GM21367 (cell line): ENCODE data around the gene GOLGA7B.

Experiments used
- ATAC-seq: cut with Tn5 transposase; IDR thresholded peaks from one replicate; pipeline ENCODE4 v1.9.1; 2021; ENCODE audit not compliant: unreplicated experiment

The GOLGA7B gene

GRCh38 chr10:97892506-97892905 is 42.9 kb downstream of the GOLGA7B start:
- no peak for ATAC-seq

DNA sequence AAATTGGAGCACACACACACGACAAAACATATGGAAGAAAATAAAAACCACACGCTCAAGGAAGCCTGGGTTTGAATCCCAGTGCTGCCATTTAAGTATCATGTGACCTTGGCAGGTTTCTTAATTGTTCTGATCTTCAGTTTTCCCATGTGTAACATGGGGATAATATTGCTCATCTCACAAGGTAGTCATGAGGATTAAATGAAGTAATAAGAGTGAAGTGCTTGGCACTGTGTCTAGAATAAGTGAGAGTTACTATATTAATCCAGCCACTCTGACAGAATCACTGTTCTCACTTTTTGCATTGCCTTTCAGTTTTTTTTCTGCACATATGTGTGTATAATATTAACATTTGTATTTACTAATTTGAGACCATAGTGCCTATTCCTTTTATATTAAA is 43.3 kb downstream of the GOLGA7B start:
- no peak for ATAC-seq

GRCh38 chr10:97894092-97894491 is 44.4 kb downstream of the GOLGA7B start:
- ATAC-seq = no peak

- ATAC-seq = no peak
Observed at GRCh38 chr10:97895084-97895483, 45.4 kb downstream of the GOLGA7B start.

DNA sequence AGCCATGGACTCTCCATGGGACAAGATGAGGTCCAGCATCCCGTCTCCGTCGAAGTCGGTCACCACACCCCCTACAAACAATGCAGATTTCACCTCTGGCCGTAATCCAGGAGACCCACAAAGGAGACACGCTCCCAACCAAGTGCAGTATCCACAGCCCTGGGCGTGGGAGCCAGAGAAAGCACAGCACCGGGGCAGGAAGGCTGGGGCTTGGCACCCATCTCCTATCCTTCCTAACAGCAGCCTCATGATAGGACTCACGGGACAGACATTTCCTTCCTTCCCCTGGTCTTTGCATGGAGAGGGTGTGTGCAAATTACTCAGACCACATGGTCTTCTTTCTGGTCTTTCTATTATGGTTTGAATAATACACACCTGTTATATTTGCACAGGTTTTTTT is 46.3 kb downstream of the GOLGA7B start:
- no peak for ATAC-seq

DNA sequence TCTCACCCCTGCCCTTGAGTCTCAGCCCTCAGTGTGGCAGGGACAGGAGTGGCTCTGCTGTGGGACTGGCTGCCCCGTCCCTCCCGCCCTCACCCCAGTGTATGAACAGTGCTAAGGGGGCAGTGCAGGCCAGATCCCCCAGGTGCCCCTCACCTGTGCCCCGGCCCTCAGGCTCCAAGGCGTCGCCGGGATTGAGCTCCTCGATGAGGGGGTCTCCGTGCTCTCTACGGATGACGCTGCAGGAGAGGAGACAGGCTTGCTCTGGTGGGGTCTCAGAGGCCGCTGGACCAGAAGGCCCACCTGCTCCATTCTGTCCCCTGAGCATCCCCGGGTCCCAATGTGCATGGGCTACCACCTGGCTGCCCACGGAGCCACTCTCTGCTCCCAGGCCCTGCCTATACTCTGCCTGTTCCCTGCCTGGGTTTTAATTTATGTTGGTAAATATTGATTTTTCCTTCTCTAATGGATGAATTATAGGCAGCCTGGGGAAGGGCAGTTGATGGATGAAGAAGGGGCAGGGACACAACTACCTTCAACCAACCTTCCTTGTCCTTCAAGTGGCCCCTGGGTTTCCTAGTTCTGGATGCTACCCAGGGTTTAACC is 47.2 kb downstream of the GOLGA7B start:
- ATAC-seq = no peak

GRCh38 chr10:97898429-97898828 is 48.8 kb downstream of the GOLGA7B start:
- no peak for ATAC-seq

DNA sequence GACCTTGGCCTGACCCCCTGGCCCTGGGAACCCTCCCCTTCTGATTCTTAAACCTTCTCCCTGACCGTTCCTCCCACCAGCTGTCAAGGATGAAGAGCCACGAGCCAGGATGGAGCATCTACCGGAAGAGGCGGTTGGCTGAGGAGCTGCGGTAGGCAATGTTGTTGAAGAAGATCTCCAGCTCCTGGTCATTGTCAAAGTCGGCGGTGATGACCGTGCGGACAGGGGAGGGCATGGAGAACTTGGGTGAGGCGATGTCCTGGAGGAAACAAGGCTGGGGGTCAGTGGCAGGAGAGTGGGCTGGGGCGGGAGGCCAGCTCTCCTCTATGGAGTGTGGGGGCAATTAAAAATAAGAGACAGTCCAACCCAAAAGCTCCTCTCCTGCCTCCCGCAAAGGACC is 51.7 kb downstream of the GOLGA7B start:
- ATAC-seq = no peak

DNA sequence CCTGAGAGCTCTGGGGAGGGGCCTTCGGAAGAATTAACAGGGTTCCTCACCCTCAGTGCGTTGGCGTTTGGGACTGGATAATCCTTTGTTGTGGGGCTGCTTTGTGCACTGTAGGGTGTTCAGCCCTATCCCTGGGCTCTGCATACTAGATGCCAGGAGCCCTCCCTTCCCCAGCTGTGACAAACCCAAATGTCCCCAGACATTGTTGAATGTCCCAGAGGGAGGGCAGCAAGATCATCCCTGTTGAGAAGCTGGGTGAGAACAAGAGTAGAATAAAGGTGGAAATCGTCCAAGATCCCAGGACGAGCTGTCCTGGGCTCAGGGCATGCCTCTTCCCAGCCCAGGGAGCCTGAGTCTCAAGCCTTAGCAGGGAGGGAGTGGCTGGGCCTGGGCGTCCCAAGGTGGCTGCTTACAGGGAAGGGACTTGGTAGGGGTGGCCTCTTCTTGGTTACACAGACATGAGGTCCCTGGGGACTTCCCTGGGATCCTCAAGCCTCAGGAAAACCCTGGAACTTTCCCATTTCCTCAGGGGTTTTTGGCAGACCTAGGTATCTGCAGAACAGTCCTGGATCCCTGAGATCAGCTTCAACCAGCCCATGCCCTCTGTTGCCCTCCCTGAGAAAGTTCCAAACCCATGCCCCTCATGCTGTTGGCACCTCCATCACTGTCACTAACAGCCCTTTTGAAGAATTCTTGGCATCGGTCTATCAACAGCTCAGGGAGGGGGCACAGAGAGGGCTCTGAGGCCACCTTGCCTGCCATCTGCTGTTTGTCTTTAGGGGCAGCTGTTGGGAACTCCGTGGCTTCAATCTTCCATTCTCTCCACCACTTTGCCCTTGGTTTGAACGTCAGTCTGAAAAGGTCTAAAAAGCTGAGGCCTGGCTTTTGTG is 53.7 kb downstream of the GOLGA7B start:
- ATAC-seq = no peak

GRCh38 chr10:97904018-97904381 is 54.4 kb downstream of the GOLGA7B start:
- no peak for ATAC-seq

- ATAC-seq = no peak
Observed at GRCh38 chr10:97904576-97904975, 54.9 kb downstream of the GOLGA7B start.

- no peak for ATAC-seq
Observed at GRCh38 chr10:97905276-97905675, 55.6 kb downstream of the GOLGA7B start.

GRCh38 chr10:97907211-97907610 is 57.6 kb downstream of the GOLGA7B start:
- no peak for ATAC-seq

- no peak for ATAC-seq
Observed at GRCh38 chr10:97907830-97908229, 58.2 kb downstream of the GOLGA7B start.

DNA sequence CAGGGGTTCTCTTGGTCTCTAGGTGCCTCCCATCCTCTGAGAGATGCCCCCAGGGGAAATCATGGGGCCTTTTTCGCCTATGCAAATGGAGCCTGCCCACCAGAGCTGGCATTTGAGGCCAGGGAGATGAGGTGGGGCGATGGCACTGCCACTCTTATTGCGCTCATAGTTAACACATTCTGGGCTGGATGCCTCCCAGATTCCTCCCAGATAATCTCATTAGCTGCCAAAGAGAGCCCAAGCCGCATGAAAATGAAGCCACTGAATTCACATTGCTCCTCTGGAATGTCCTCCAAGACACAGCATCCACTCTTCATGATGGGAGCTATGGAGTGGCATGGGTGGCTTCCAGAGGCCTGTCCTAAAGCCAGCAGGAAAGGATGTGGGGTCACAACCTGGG is 61.0 kb downstream of the GOLGA7B start:
- ATAC-seq = no peak

GRCh38 chr10:97911217-97911616 is 61.6 kb downstream of the GOLGA7B start:
- ATAC-seq = no peak

- no peak for ATAC-seq
Observed at GRCh38 chr10:97913193-97913592, 63.5 kb downstream of the GOLGA7B start.

GRCh38 chr10:97913614-97914013 is 64.0 kb downstream of the GOLGA7B start:
- no peak for ATAC-seq

DNA sequence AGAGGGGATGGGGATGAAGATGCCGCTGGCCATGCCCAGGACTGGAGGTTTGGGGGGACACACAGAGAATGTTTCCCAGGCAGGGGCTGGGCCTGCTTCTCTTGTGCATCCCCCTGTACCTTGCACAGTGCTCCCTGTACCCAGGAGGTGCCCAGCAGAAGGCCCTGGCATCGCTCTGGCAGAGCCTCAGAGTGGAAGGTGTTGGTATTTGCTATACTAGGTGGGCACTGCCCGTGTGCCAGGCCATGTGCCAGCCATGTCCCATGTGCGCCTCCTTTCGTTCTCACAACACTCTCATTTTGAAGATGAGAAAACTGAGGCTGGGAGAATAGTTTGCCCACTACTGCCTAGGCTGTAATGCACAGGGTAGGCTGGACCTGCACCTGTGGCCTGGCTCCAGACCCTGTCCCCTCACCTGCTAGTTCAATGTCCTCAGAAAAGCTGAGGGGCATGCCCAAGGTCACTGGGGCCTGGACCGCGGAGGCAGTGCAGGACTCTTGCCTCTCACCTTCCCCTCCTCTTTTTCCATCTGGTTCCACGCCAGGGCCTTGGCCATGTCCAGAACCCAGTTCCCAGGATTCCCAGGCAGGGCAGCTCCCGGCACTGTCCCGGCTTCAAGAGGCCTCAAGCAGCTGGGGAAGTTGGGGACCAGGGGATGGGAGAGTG is 64.7 kb downstream of the GOLGA7B start:
- ATAC-seq = no peak

GRCh38 chr10:97914837-97915211 is 65.2 kb downstream of the GOLGA7B start:
- ATAC-seq = no peak

DNA sequence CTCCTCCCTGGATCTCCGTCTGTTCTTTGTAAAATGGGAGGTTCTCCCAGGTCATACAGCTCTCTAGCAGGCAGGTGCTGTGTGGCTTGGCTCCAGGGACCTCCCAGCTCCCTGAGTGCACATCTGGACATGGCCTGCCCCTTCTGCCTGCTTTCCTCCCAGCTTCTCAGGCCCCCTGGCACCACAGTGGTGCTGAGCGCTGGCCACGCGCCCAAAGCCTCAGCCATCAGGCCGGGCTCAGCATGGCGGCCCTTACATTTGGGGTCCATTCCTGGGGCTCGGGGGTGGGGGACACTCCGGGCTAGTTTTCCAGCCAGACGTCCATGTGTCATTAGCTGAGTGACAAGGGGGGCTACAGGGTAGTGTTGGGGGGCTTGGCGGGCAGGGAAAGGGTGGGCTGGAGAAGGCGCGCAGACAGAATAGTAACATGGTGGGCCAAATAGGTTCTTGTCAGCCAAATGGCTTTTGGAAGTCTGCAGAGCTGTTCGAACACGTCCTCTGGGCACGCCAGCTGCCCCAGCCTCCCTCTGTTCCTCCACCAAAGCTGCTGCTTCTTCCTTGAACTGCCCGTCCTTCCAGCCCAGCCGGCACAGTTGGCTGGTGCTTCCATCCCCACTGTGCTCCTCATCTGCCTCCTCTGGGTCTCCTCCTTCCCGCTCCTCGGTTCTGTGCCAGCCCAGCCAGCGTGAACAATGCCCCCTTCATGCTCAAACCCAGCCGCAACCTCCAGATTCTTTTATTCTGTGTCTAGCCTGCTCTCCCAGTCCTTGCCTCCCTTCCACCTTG is 65.9 kb downstream of the GOLGA7B start:
- no peak for ATAC-seq
